GM18868 (cell line): ENCODE measurements around the gene MIA.
"Not testable (repeated sequence)": the region's sequence is repeated elsewhere in the genome, so short reads cannot be mapped to it uniquely, and the experiment has no call there.

Experiments used
- ATAC-seq: cut with Tn5 transposase; IDR thresholded peaks from one replicate; pipeline ENCODE4 v1.9.1; 2021; ENCODE audit warnings: mild to moderate bottlenecking, moderate library complexity; ENCODE audit not compliant: unreplicated experiment

The MIA gene

GRCh38 chr19:40750058-40750873 lies 25.1 kb upstream of the MIA start, which contains the start of gene ACTMAP:
Gene ACTMAP, minus strand, starts transcription at chr19:40750477. Its CDS starts 674 bp downstream, at chr19:40749803.
- peak; percentile 82 for ATAC-seq

GRCh38 chr19:40750874-40751537 lies 24.3 kb upstream of the MIA start, which contains the start of gene SNRPA:
Gene SNRPA, plus strand, starts transcription at chr19:40751203. Its CDS starts 206 bp downstream, at chr19:40751409.
- ATAC-seq: peak; percentile 52

GRCh38 chr19:40752257-40752781 lies 23.0 kb upstream of the MIA start:
- no peak for ATAC-seq

GRCh38 chr19:40754611-40755247 lies 20.6 kb upstream of the MIA start:
- no peak for ATAC-seq

GRCh38 chr19:40755248-40755624 lies 20.1 kb upstream of the MIA start:
- no peak for ATAC-seq

- ATAC-seq: no peak
These were observed 19.5 kb upstream of the MIA start for GRCh38 chr19:40755791-40756190.

GRCh38 chr19:40756502-40757110 lies 18.7 kb upstream of the MIA start:
- ATAC-seq: no peak

- ATAC-seq: no peak
These were observed 16.8 kb upstream of the MIA start for GRCh38 chr19:40758491-40758890.

GRCh38 chr19:40759352-40759751 lies 16.0 kb upstream of the MIA start:
- no peak for ATAC-seq

GRCh38 chr19:40762754-40763470 lies 12.4 kb upstream of the MIA start:
- no peak for ATAC-seq

- no peak for ATAC-seq
These were observed 11.8 kb upstream of the MIA start for GRCh38 chr19:40763526-40763925.

GRCh38 chr19:40763963-40764362 lies 11.4 kb upstream of the MIA start:
- ATAC-seq: no peak

- ATAC-seq: not testable (repeated sequence)
These were observed 8.9 kb upstream of the MIA start for GRCh38 chr19:40766385-40766784.

GRCh38 chr19:40768869-40769268 lies 6.5 kb upstream of the MIA start:
- no peak for ATAC-seq

- not testable (repeated sequence) for ATAC-seq
These were observed 4.0 kb upstream of the MIA start for GRCh38 chr19:40771101-40771862.

GRCh38 chr19:40775632-40776022 lies 306 bp downstream of the MIA start:
- ATAC-seq: no peak

- ATAC-seq: no peak
These were observed 1.0 kb downstream of the MIA start for GRCh38 chr19:40776364-40776763.

- peak; percentile 65 for ATAC-seq
These were observed 1.8 kb downstream of the MIA start for GRCh38 chr19:40776932-40777644.

- no peak for ATAC-seq
These were observed 2.3 kb downstream of the MIA start for GRCh38 chr19:40777645-40777936.
